Measurements from ENCODE around the gene TMPO. TPM values are rescaled to one million over a fixed set of nuclear protein-coding genes. Genes with fewer than 3 reads are reported as not detected.

TMPO gene
- polyA plus RNA-seq, 1 donor from 2014 or later = 143 TPM

- no peak overlapping the region for H3K27ac ChIP-seq (ENCODE audit: low read length)
- H3K4me3 ChIP-seq (ENCODE audit: low read length) = no peak overlapping the region
- no peak for TF ChIP-seq RAD21 (conservative IDR thresholded peaks at IDR 0.05)
- TF ChIP-seq EZH2 (IDR thresholded peaks at IDR 0.05; ENCODE audit: borderline replicate concordance, insufficient read depth, low read length, poor library complexity, severe bottlenecking) = no peak
- TF ChIP-seq REST (IDR thresholded peaks at IDR 0.05; ENCODE audit: borderline replicate concordance) = no peak
- no peaks in the 10 kb centered on the region for H3K27me3 ChIP-seq (ENCODE audit: insufficient read depth, low read depth, low read length)
- no peaks in the 10 kb centered on the region for H3K9me2 ChIP-seq (ENCODE audit: insufficient read depth, low read length)
- H3K79me2 ChIP-seq (replicated peaks; ENCODE audit: insufficient read depth, low read length) = no peaks in the 10 kb centered on the region
- H3K4me2 ChIP-seq (ENCODE audit: low read length) = no peak overlapping the region
- H2AFZ ChIP-seq (ENCODE audit: low read depth, low read length) = no peak overlapping the region
- H3K9ac ChIP-seq (ENCODE audit: low read length) = no peak overlapping the region
- H3K9me3 ChIP-seq (ENCODE audit: low read length) = no peaks in the 10 kb centered on the region
- H4K20me1 ChIP-seq (ENCODE audit: insufficient read depth) = no peaks in the 10 kb centered on the region
- H3F3A ChIP-seq (ENCODE audit: insufficient read depth, low read length, poor library complexity, severe bottlenecking) = no peaks in the 10 kb centered on the region
- no peaks in the 10 kb centered on the region for H3K36me3 ChIP-seq (ENCODE audit: insufficient read depth, low read length)
Observed at GRCh38 chr12:98572010-98572409, 56.6 kb downstream of the TMPO start.

- no peaks in the 10 kb centered on the region for H3K9me3 ChIP-seq (ENCODE audit: low read length)
- no peak for TF ChIP-seq CTCF (IDR thresholded peaks at IDR 0.05; ENCODE audit: poor library complexity, severe bottlenecking)
- no peak for TF ChIP-seq RAD21 (conservative IDR thresholded peaks at IDR 0.05)
- no peak for TF ChIP-seq EZH2 (IDR thresholded peaks at IDR 0.05; ENCODE audit: borderline replicate concordance, insufficient read depth, low read length, poor library complexity, severe bottlenecking)
- TF ChIP-seq EP300 (conservative IDR thresholded peaks at IDR 0.05; ENCODE audit: poor library complexity, severe bottlenecking) = no peak
- no peak for TF ChIP-seq TAF1 (IDR thresholded peaks at IDR 0.05; ENCODE audit: low read depth)
- TF ChIP-seq SMC3 (conservative IDR thresholded peaks at IDR 0.05; ENCODE audit: poor library complexity) = no peak
- no peak for TF ChIP-seq REST (IDR thresholded peaks at IDR 0.05; ENCODE audit: borderline replicate concordance)
- TF ChIP-seq POLR2AphosphoS5 (IDR thresholded peaks at IDR 0.05) = no peak
- no peak for TF ChIP-seq MXI1 (conservative IDR thresholded peaks at IDR 0.05; ENCODE audit: poor library complexity, severe bottlenecking)
- H3K4me3 ChIP-seq (ENCODE audit: low read length) = no peak overlapping the region
- no peak overlapping the region for H3K4me2 ChIP-seq (ENCODE audit: low read length)
- no peaks in the 10 kb centered on the region for H3F3A ChIP-seq (ENCODE audit: insufficient read depth, low read length, poor library complexity, severe bottlenecking)
- no peaks in the 10 kb centered on the region for H3K27me3 ChIP-seq (ENCODE audit: insufficient read depth, low read depth, low read length)
- H4K20me1 ChIP-seq (ENCODE audit: insufficient read depth) = no peaks in the 10 kb centered on the region
- H3K9ac ChIP-seq (ENCODE audit: low read length) = no peak overlapping the region
- H3K36me3 ChIP-seq (ENCODE audit: insufficient read depth, low read length) = no peaks in the 10 kb centered on the region
- no peak overlapping the region for H2AFZ ChIP-seq (ENCODE audit: low read depth, low read length)
- no peaks in the 10 kb centered on the region for H3K9me2 ChIP-seq (ENCODE audit: insufficient read depth, low read length)
- no peak overlapping the region for H3K27ac ChIP-seq (ENCODE audit: low read length)
- H3K79me2 ChIP-seq (replicated peaks; ENCODE audit: insufficient read depth, low read length) = no peaks in the 10 kb centered on the region
Observed at GRCh38 chr12:98574110-98574509, 58.7 kb downstream of the TMPO start.

Data from neural cell (in vitro differentiated cells).